D341Med (cell line): ENCODE measurements around the gene LEKR1.
"Not testable (repeated sequence)": the region's sequence is repeated elsewhere in the genome, so short reads cannot be mapped to it uniquely, and the experiment has no call there.

Experiments
- DNase-seq: peaks from one replicate; pipeline ENCODE4 v3.0.0; 2012; ENCODE audit warnings: low spot score

The LEKR1 gene

GRCh38 chr3:156837115-156837514 is 11.0 kb downstream of the LEKR1 start:
- DNase-seq = no peak

GRCh38 chr3:156838035-156838434 is 11.9 kb downstream of the LEKR1 start:
- DNase-seq = no peak

- no peak for DNase-seq
Measured at GRCh38 chr3:156840826-156841689, 14.9 kb downstream of the LEKR1 start.

GRCh38 chr3:156843071-156843808 is 17.1 kb downstream of the LEKR1 start:
- no peak for DNase-seq

- DNase-seq = no peak
Measured at GRCh38 chr3:156847752-156848448, 21.7 kb downstream of the LEKR1 start.

- DNase-seq = no peak
Measured at GRCh38 chr3:156859578-156859977, 33.4 kb downstream of the LEKR1 start.

- no peak for DNase-seq
Measured at GRCh38 chr3:156860873-156861272, 34.7 kb downstream of the LEKR1 start.

- DNase-seq = no peak
Measured at GRCh38 chr3:156862338-156862737, 36.2 kb downstream of the LEKR1 start.

GRCh38 chr3:156865732-156866131 is 39.6 kb downstream of the LEKR1 start:
- no peak for DNase-seq

GRCh38 chr3:156867174-156867573 is 41.0 kb downstream of the LEKR1 start:
- DNase-seq = no peak

GRCh38 chr3:156867920-156868319 is 41.8 kb downstream of the LEKR1 start:
- no peak for DNase-seq

GRCh38 chr3:156873906-156874305 is 47.8 kb downstream of the LEKR1 start:
- DNase-seq = no peak

GRCh38 chr3:156879491-156879890 is 53.3 kb downstream of the LEKR1 start:
- DNase-seq = not testable (repeated sequence)

GRCh38 chr3:156885761-156886160 is 59.6 kb downstream of the LEKR1 start:
- DNase-seq = no peak

- no peak for DNase-seq
Measured at GRCh38 chr3:156888176-156888575, 62.0 kb downstream of the LEKR1 start.

- no peak for DNase-seq
Measured at GRCh38 chr3:156888576-156888975, 62.4 kb downstream of the LEKR1 start.

GRCh38 chr3:156892701-156893100 is 66.5 kb downstream of the LEKR1 start:
- no peak for DNase-seq

- DNase-seq = not testable (repeated sequence)
Measured at GRCh38 chr3:156895374-156895773, 69.2 kb downstream of the LEKR1 start.

- not testable (repeated sequence) for DNase-seq
Measured at GRCh38 chr3:156897851-156898250, 71.7 kb downstream of the LEKR1 start.

- DNase-seq = no peak
Measured at GRCh38 chr3:156898296-156898880, 72.2 kb downstream of the LEKR1 start.

GRCh38 chr3:156899951-156900350 is 73.8 kb downstream of the LEKR1 start:
- no peak for DNase-seq

GRCh38 chr3:156902916-156903315 is 76.8 kb downstream of the LEKR1 start:
- DNase-seq = no peak
